K562 (cell line): ENCODE results near the gene MAU2. TPM values are rescaled to one million over a fixed set of nuclear protein-coding genes. Genes with fewer than 3 reads are reported as not detected.

ENCODE experiments used
- ATAC-seq: fragments of 200-7000 bp; cut with Tn5 transposase; 3 replicates; pipeline ENCODE4 v1.9.1; 2020; ENCODE audit warnings: moderate library complexity
- Bru-seq: library from RNA; stranded (reverse); fragments of 400-500 nt; gene quantifications from one replicate; lab custom pipeline; 2021; lab: Mats Ljungman, UMichigan
- BruChase-seq, 2 experiments: library from RNA; stranded (reverse); fragments of 400-500 nt; gene quantifications; one replicate each; lab custom pipeline; 2021; lab: Mats Ljungman, UMichigan
- BruUV-seq: library from RNA; stranded (reverse); fragments of 400-500 nt; replicated peaks from 2 replicates; lab custom pipeline; 2021; lab: Mats Ljungman, UMichigan
- CTCF ChIA-PET: fragments of 300-600 bp; formaldehyde crosslinking; extraction: SDS; loops from one replicate; lab custom pipeline; 2021; ENCODE audit warnings: low intra/inter-chr PET ratio; lab: Yijun Ruan, JAX
- POLR2A ChIA-PET: fragments of 300-600, 350-650 bp; sonication (Branson Sonifier 250); formaldehyde crosslinking; extraction: SDS; loops from one replicate; lab custom pipeline; 2021; ENCODE audit warnings: antibody characterized with exemption, inconsistent platforms; lab: Yijun Ruan, JAX
- DNase-seq, 4 experiments: peaks; one replicate each; pipeline versions ENCODE4 v3.0.0 to v3.0.0-alpha.2; 2011 to 2018; ENCODE audit warnings: low spot score in 3 of 4, mixed read lengths in 3 of 4; ENCODE audit errors: extremely low read depth in 1 of 4
- FAIRE-seq: peaks from 2 replicates; lab custom pipeline; 2011; peaks lifted over from hg19 to GRCh38; lab: Jason Lieb, UNC
- H2AFZ ChIP-seq: 2 replicates; pipeline ENCODE4 v1.6.0; 2011; ENCODE audit warnings: low read depth, low read length, control low read depth, inconsistent platforms
- H3K27ac ChIP-seq: fragments of 200-600 bp; 3 replicates; pipeline ENCODE4 v1.8.0; 2011; ENCODE audit warnings: low read depth, mild to moderate bottlenecking, control low read depth, inconsistent platforms, low read length, moderate library complexity, mixed read lengths; ENCODE audit errors: extremely low read depth
- H3K27me3 ChIP-seq, 2 experiments: fragments of 300-600 bp in 1 of 2; 2 replicates in 1 of 2; 3 replicates in 1 of 2; pipeline versions ENCODE4 v1.6.0 to v1.8.0; 2011; ENCODE audit warnings: inconsistent platforms in 2 of 2, low read length in 2 of 2, mild to moderate bottlenecking in 1 of 2, mixed read lengths in 1 of 2, moderate library complexity in 1 of 2; ENCODE audit not compliant: control insufficient read depth in 2 of 2, insufficient read depth in 2 of 2
- H3K36me3 ChIP-seq: fragments of 300-600 bp; 3 replicates; pipeline ENCODE4 v1.8.0; 2011; ENCODE audit warnings: mild to moderate bottlenecking, low read length, inconsistent platforms; ENCODE audit not compliant: control insufficient read depth, insufficient read depth
- H3K4me1 ChIP-seq, 2 experiments: fragments of 200-600 bp in 1 of 2; replicated peaks in 1 of 2; 2 replicates in 1 of 2; 3 replicates in 1 of 2; pipeline versions ENCODE4 v1.5.1 to v1.8.0; 2011; ENCODE audit warnings: inconsistent platforms in 2 of 2, low read length in 2 of 2, mild to moderate bottlenecking in 1 of 2, mixed read lengths in 1 of 2, moderate library complexity in 1 of 2; ENCODE audit not compliant: control insufficient read depth in 2 of 2, insufficient read depth in 2 of 2
- H3K4me2 ChIP-seq: 2 replicates; pipeline ENCODE4 v1.6.1; 2011; ENCODE audit warnings: low read length, control low read depth, inconsistent platforms, mixed read lengths; ENCODE audit not compliant: insufficient read depth
- H3K4me3 ChIP-seq: fragments of 200-600 bp; sonication (generic), shearing (Covaris generic); 2 replicates; pipeline ENCODE4 v1.5.1; 2016; ENCODE audit warnings: control low read depth, inconsistent platforms
- H3K79me2 ChIP-seq: fragments of 200-600 bp; 3 replicates; pipeline ENCODE4 v1.8.0; 2011; ENCODE audit warnings: low read length, inconsistent platforms; ENCODE audit not compliant: control insufficient read depth, insufficient read depth
- H3K9ac ChIP-seq, 2 experiments: 2 replicates each; pipeline versions ENCODE4 v1.6.0 to v1.6.1; 2011; ENCODE audit warnings: low read depth in 2 of 2, low read length in 2 of 2, control low read depth in 1 of 2, inconsistent platforms in 1 of 2, mild to moderate bottlenecking in 1 of 2, mixed read lengths in 1 of 2; ENCODE audit not compliant: insufficient read depth in 1 of 2
- H3K9me1 ChIP-seq: one replicate; pipeline ENCODE4 v1.6.0; 2011; ENCODE audit warnings: inconsistent platforms, mild to moderate bottlenecking, low read length, moderate library complexity; ENCODE audit not compliant: control insufficient read depth, insufficient read depth
- H3K9me3 ChIP-seq: replicated peaks from 2 replicates; pipeline ENCODE4 v1.5.1; 2011; ENCODE audit warnings: low read depth, low read length, inconsistent platforms; ENCODE audit not compliant: control insufficient read depth, insufficient read depth
- H4K20me1 ChIP-seq: replicated peaks from 2 replicates; pipeline ENCODE4 v1.6.1; 2011; ENCODE audit warnings: low read length, inconsistent platforms, mixed read lengths; ENCODE audit not compliant: control insufficient read depth, insufficient read depth
- HMGN3 ChIP-seq: IDR thresholded peaks from 2 replicates; pipeline ENCODE4 v1.6.1; 2011; ENCODE audit warnings: borderline replicate concordance, low read depth, mild to moderate bottlenecking, mixed read lengths, low read length; ENCODE audit not compliant: insufficient read length; ENCODE audit errors: extremely low read depth
- NFE2 ChIP-seq: IDR thresholded peaks from 2 replicates; pipeline ENCODE4 v1.6.1; 2014; ENCODE audit warnings: antibody characterized with exemption, low read depth
- NRF1 ChIP-seq, 2 experiments: fragments of 450-650 bp; IDR thresholded peaks in 1 of 2; conservative IDR thresholded peaks in 1 of 2; 2 replicates each; pipeline ENCODE4 v1.6.1; 2014; ENCODE audit warnings: mild to moderate bottlenecking in 2 of 2
- POLR2H ChIP-seq: IDR thresholded peaks from 2 replicates; pipeline ENCODE4 v1.6.1; 2016; ENCODE audit warnings: missing genetic modification characterization, low read depth, mild to moderate bottlenecking, control low read depth, missing compliant biosample characterization, moderate library complexity
- RFX1 ChIP-seq: fragments of 450-650 bp; IDR thresholded peaks from 2 replicates; pipeline ENCODE4 v1.6.1; 2016; ENCODE audit warnings: mild to moderate bottlenecking, moderate library complexity
- SETDB1 ChIP-seq: IDR thresholded peaks from one replicate; pipeline ENCODE4 v1.6.1; 2012; ENCODE audit warnings: low read length, control low read depth, inconsistent platforms
- SMARCA4 ChIP-seq: fragments of 450-650 bp; IDR thresholded peaks from 2 replicates; pipeline ENCODE4 v1.6.1; 2016
- SPI1 ChIP-seq: IDR thresholded peaks from 2 replicates; pipeline ENCODE4 v1.6.1; 2011; ENCODE audit warnings: low read depth, low read length, control low read depth, borderline replicate concordance
- ZNF23 ChIP-seq: fragments of 250-450 bp; sonication (Bioruptor Pico); IDR thresholded peaks from 2 replicates; pipeline ENCODE4 v1.4.0; 2020; ENCODE audit warnings: mild to moderate bottlenecking
- WGBS: fragments of 100-300 bp; shearing (Covaris generic); methylation state at CpG from one replicate; pipeline ENCODE4 v1.1.6; 2016; ENCODE audit warnings: low coverage, mixed read lengths; ENCODE audit not compliant: insufficient coverage; ENCODE audit errors: missing lambda C conversion rate; 5-methylcytosine and 5-hydroxymethylcytosine counted together
- in situ Hi-C: fragments of 300-500 bp; cut with MboI; formaldehyde crosslinking; loops from 4 replicates; pipeline ENCODE4 v1.15.0; 2018; ENCODE audit warnings: inconsistent platforms, mixed read lengths
- intact Hi-C: fragments of 100-400 bp; cut with micrococcal nuclease; formaldehyde crosslinking; loops from 2 replicates; pipeline ENCODE4 v1.14.2; 2022
- long read RNA-seq, 3 experiments: library from polyadenylated mRNA in 2 of 3; library from RNA in 1 of 3; unstranded in 2 of 3; stranded (forward) in 1 of 3; transcript quantifications; one replicate each; pipeline ENCODE4 v2.0.0, GENCODE V29; 2019 to 2022
- polyA minus RNA-seq, 3 experiments: library from RNA; depleted of rRNA, polyadenylated mRNA; stranded (reverse); fragments of >200 nt; gene quantifications; 2 replicates each; pipeline ENCODE4 v1.2.3, GENCODE V29; 2011
- polyA plus RNA-seq, 8 experiments: library from polyadenylated mRNA; depleted of rRNA in 4 of 8; stranded (reverse) in 5 of 8; unstranded in 3 of 8; fragments of >200 nt; fragmentation: Nextera tagmentation in 2 of 8; fragmentation: Illumina TruSeq in 1 of 8; extraction: Ambion mirVana in 2 of 8; extraction: Trizol in 1 of 8; gene quantifications; 2 replicates each; pipeline versions ENCODE4 v1.2.1 to v1.2.3, GENCODE V29; 2011 to 2014; ENCODE audit warnings: inconsistent platforms in 1 of 8, missing spikeins in 1 of 8
- total RNA-seq, 7 experiments: library from RNA; depleted of rRNA in 6 of 7; stranded (reverse); fragments of >200 nt in 6 of 7; fragmentation: Illumina TruSeq in 2 of 7; extraction: Trizol in 2 of 7; gene quantifications; 2 replicates each; pipeline versions ENCODE4 v1.2.1 to v1.2.3, GENCODE V29; 2011 to 2021; ENCODE audit warnings: low replicate concordance in 1 of 7
- TF ChIP-seq, protein P1 (sequence below): fragments of 250-450 bp; sonication (Bioruptor Pico); IDR thresholded peaks from 2 replicates; pipeline ENCODE4 v1.5.1; 2021; ENCODE audit warnings: mild to moderate bottlenecking
- TF ChIP-seq, protein P2 (sequence below): sonication (generic); formaldehyde crosslinking; IDR thresholded peaks from 2 replicates; pipeline ENCODE4 v1.8.0; 2022; ENCODE audit warnings: mild to moderate bottlenecking, missing genetic modification reagents

MAU2 gene, protein sequence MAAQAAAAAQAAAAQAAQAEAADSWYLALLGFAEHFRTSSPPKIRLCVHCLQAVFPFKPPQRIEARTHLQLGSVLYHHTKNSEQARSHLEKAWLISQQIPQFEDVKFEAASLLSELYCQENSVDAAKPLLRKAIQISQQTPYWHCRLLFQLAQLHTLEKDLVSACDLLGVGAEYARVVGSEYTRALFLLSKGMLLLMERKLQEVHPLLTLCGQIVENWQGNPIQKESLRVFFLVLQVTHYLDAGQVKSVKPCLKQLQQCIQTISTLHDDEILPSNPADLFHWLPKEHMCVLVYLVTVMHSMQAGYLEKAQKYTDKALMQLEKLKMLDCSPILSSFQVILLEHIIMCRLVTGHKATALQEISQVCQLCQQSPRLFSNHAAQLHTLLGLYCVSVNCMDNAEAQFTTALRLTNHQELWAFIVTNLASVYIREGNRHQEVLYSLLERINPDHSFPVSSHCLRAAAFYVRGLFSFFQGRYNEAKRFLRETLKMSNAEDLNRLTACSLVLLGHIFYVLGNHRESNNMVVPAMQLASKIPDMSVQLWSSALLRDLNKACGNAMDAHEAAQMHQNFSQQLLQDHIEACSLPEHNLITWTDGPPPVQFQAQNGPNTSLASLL
- 132 and 299 TPM in 2 replicates for total RNA-seq (2011; cell fraction: chromatin; rRNA removed; ENCODE audit: low replicate concordance)
- 154 and 168 TPM in 2 replicates for total RNA-seq (2011; cell fraction: nucleolus; rRNA removed)
- 141 and 151 TPM in 2 replicates for total RNA-seq (2011; cell fraction: nucleoplasm; rRNA removed)
- total RNA-seq (2014; rRNA removed) (21.1 and 24.1 TPM in 2 replicates), total RNA-seq (2014; rRNA removed; fragmentation: Illumina TruSeq; extraction: Trizol) (10.0 and 12.0 TPM in 2 replicates), total RNA-seq (2015; rRNA removed; fragmentation: Illumina TruSeq; extraction: Trizol) (17.2 and 17.8 TPM in 2 replicates), total RNA-seq (2021) (43.4 and 48.1 TPM in 2 replicates), polyA plus RNA-seq (2011; rRNA removed) (21.0 and 34.2 TPM in 2 replicates), polyA plus RNA-seq (2014; fragmentation: Illumina TruSeq; extraction: Trizol) (19.4 and 22.5 TPM in 2 replicates), polyA plus RNA-seq (2014; fragmentation: Nextera tagmentation; extraction: Ambion mirVana) (1 to 10 TPM; 1.2 to 1.4 TPM), polyA plus RNA-seq (2014; rRNA removed) (27.4 and 31.4 TPM in 2 replicates), polyA minus RNA-seq (2011; rRNA and poly(A)+ RNA removed) (23.0 and 45.7 TPM in 2 replicates), Bru-seq, nascent RNA (percentile 69 among the genes with signal in this experiment), BruChase-seq, experiment 1, labeled RNA remaining after a 2-hour chase (percentile 69 among the genes with signal in this experiment), BruChase-seq, experiment 2, labeled RNA remaining after a 6-hour chase (percentile 72 among the genes with signal in this experiment)
- 25.3 and 40.5 TPM in 2 replicates for polyA plus RNA-seq (2011; cell fraction: cytosol; rRNA removed)
- 83.2 and 123 TPM in 2 replicates for polyA plus RNA-seq (2011; cell fraction: nucleus; rRNA removed)
- polyA plus RNA-seq (2012): 30.0 and 42.5 TPM in 2 replicates
- polyA minus RNA-seq (2011; cell fraction: cytosol; rRNA and poly(A)+ RNA removed): 28.1 and 43.8 TPM in 2 replicates
- 55.9 and 63.5 TPM in 2 replicates for polyA minus RNA-seq (2011; cell fraction: nucleus; rRNA and poly(A)+ RNA removed)
- long read RNA-seq, experiment 1, partial matches to known transcripts: 27 of 36 reads
- long read RNA-seq, experiment 1, other reads (novel, unspliced or antisense): 7 of 36 reads
- long read RNA-seq, experiment 2, partial matches to known transcripts: 0 of 9 reads
- long read RNA-seq, experiment 2, other reads (novel, unspliced or antisense): 9 of 9 reads
- long read RNA-seq, experiment 3, partial matches to known transcripts: 3 of 3 reads
- long read RNA-seq, experiment 3, other reads (novel, unspliced or antisense): 0 of 3 reads

DNA sequence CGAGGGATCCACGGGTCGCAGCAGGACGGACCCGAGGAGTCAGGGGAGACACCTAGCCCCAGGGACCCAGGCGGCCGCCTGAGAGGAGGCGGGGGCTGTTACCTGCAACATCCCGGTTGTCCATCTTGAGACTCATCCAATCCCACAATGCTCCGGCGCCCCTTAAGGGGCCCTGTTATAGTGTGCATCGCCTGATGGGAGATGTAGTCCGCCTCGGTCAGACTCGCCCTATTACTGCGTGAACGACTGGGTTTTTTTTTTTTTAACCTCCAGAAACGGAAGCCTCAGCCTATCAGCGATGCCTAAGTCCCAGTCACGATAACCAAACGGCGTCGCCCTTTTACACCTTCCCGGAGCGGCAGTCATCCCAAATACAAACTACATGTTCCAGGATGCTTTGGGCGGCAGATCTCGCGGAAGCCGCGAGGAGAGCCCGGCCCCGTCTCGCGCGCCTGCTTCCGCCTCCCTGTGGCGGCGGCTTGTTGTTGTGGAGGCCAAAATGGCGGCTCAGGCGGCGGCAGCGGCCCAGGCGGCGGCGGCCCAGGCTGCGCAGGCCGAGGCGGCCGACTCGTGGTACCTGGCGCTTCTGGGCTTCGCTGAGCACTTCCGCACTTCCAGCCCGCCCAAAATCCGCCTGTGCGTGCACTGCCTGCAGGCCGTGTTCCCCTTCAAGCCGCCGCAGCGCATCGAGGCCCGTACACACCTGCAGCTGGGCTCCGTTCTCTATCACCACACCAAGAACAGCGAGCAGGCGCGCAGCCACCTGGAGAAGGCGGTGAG is at the start of gene MAU2, which contains the start of gene SUGP1:
Gene MAU2, plus strand, starts transcription at position 469 of the 780 bp plus-strand sequence. Its CDS starts 31 bp downstream, at position 500.
Gene SUGP1, minus strand, starts transcription at position 149 of the 780 bp plus-strand sequence. Its CDS starts 13 bp downstream, at position 136.
- Histone ChIP-seq H3K36me3 (peaks cover 37% of the 10 kb centered on the region), H3K4me2 (peak within 1 kb of the TSS; percentile 98), H3K79me2 (peaks cover 63% of the 10 kb centered on the region), H3K4me3 (peak within 1 kb of the TSS; percentile 95), H3K9ac (peak within 1 kb of the TSS; percentile 98 to 99), H3K27ac (peak within 1 kb of the TSS; percentile 100), H3K9me1 (no peaks in the 10 kb centered on the region), H3K27me3 (no peaks in the 10 kb centered on the region), H4K20me1 (0 out of 2 replicates have a peak, but pooled peaks cover 8% of the 10 kb centered on the region), H3K9me3 (no peaks in the 10 kb centered on the region), H2AFZ (peak within 1 kb of the TSS; percentile 100), H3K4me1 (peaks cover 6 to 22% of the 10 kb centered on the region in 2 experiments; a peak in 4 of 5 replicates)
- intact Hi-C loops (loop anchor here (2.0 to 10.0 kb wide), 2 partner anchors 128 to 266 kb away; partner anchors contain the start of genes BORCS8 and RFXANK), in situ Hi-C loops (loop anchor here (10.0 kb wide), 1 partner anchor 276 kb away; no protein-coding TSS in a partner anchor)
- no TSS peak for BruUV-seq
- FAIRE-seq (peak; percentile 96), ATAC-seq (peak; percentile 96), DNase-seq (peak; percentile 90 to 94 (median 92))
- ChIA-PET POLR2A (interaction anchor here (0.6 to 1.4 kb wide), 5 partner anchors 13 to 190 kb away, joined by 3 to 9 read pairs (median 3); no protein-coding TSS in a partner anchor), CTCF (interaction anchor here (0.6 kb wide), 1 partner anchor 140 kb away, joined by 3 read pairs; no protein-coding TSS in a partner anchor)
- WGBS: under 1% methylated on average over 57 of the region's 67 CpGs
- TF ChIP-seq NRF1 (conservative IDR thresholded peaks at IDR 0.05 in 1 of 2, IDR thresholded peaks at IDR 0.05 in 1 of 2) (peak; percentile 80 to 83), SMARCA4 (no peak), HMGN3 (peak; percentile 54), SETDB1 (no peak), POLR2H (tag) (peak; percentile 74), RFX1 (no peak), SPI1 (no peak), ZNF23 (CRISPR knock-in tag) (no peak), NFE2 (no peak)
- TF ChIP-seq, protein P1, sequence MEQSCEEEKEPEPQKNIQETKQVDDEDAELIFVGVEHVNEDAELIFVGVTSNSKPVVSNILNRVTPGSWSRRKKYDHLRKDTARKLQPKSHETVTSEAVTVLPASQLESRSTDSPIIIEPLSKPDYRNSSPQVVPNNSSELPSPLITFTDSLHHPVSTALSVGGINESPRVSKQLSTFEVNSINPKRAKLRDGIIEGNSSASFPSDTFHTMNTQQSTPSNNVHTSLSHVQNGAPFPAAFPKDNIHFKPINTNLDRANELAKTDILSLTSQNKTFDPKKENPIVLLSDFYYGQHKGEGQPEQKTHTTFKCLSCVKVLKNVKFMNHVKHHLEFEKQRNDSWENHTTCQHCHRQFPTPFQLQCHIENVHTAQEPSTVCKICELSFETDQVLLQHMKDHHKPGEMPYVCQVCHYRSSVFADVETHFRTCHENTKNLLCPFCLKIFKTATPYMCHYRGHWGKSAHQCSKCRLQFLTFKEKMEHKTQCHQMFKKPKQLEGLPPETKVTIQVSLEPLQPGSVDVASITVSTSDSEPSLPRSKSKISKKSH (CRISPR knock-in tag): no peak
- TF ChIP-seq, protein P2, sequence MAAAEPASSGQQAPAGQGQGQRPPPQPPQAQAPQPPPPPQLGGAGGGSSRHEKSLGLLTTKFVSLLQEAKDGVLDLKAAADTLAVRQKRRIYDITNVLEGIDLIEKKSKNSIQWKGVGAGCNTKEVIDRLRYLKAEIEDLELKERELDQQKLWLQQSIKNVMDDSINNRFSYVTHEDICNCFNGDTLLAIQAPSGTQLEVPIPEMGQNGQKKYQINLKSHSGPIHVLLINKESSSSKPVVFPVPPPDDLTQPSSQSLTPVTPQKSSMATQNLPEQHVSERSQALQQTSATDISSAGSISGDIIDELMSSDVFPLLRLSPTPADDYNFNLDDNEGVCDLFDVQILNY (CRISPR knock-in tag): no peak
